ENCODE measurements around the gene JAZF1.

JAZF1 gene

GRCh38 chr7:27875061-27875460 is 305.5 kb downstream of the JAZF1 start:
- Histone ChIP-seq H3K9me3 (no peaks in the 10 kb centered on the region), H3K36me3 (no peaks in the 10 kb centered on the region), H3K27ac (peak overlapping the region in 1 of 2 donors; percentile 53), H3K4me3 (no peak overlapping the region), H3K4me1 (peaks cover 0 to 43% (median 35%) of the 10 kb centered on the region in 4 donors), H3K27me3 (no peaks in the 10 kb centered on the region)
- DNase-seq: no peak
- intact Hi-C loops (cut with DNase I; ENCODE audit: low total_unique reads): no loop called here
- TF ChIP-seq CTCF (IDR thresholded peaks at IDR 0.05): no peak

GRCh38 chr7:27873981-27874957 is 306.3 kb downstream of the JAZF1 start:
- Histone ChIP-seq H3K4me1 (peaks cover 0 to 41% (median 35%) of the 10 kb centered on the region in 4 donors), H3K36me3 (no peaks in the 10 kb centered on the region), H3K27me3 (no peaks in the 10 kb centered on the region), H3K27ac (peak overlapping the region; percentile 51 to 53), H3K4me3 (no peak overlapping the region), H3K9me3 (no peaks in the 10 kb centered on the region)
- intact Hi-C loops (cut with DNase I; ENCODE audit: low total_unique reads): no loop called here
- peak; percentile 61 to 87 for DNase-seq
- TF ChIP-seq CTCF (IDR thresholded peaks at IDR 0.05): no peak

- Histone ChIP-seq H3K4me1 (peaks cover 0 to 41% (median 35%) of the 10 kb centered on the region in 4 donors), H3K27me3 (no peaks in the 10 kb centered on the region), H3K9me3 (no peaks in the 10 kb centered on the region), H3K36me3 (no peaks in the 10 kb centered on the region), H3K27ac (no peak overlapping the region), H3K4me3 (no peak overlapping the region)
- intact Hi-C loops (cut with DNase I; ENCODE audit: low total_unique reads): no loop called here
- TF ChIP-seq CTCF (IDR thresholded peaks at IDR 0.05): no peak
- DNase-seq: no peak
Measured at GRCh38 chr7:27872356-27873275, 308.0 kb downstream of the JAZF1 start.

GRCh38 chr7:27871866-27872265 is 308.7 kb downstream of the JAZF1 start:
- intact Hi-C loops (cut with DNase I; ENCODE audit: low total_unique reads): no loop called here
- Histone ChIP-seq H3K27ac (no peak overlapping the region), H3K4me3 (no peak overlapping the region), H3K27me3 (no peaks in the 10 kb centered on the region), H3K9me3 (no peaks in the 10 kb centered on the region), H3K36me3 (no peaks in the 10 kb centered on the region), H3K4me1 (peaks cover 0 to 41% (median 35%) of the 10 kb centered on the region in 4 donors)
- no peak for DNase-seq
- no peak for TF ChIP-seq CTCF (IDR thresholded peaks at IDR 0.05)

- intact Hi-C loops (cut with DNase I; ENCODE audit: low total_unique reads): no loop called here
- H3K9me3 ChIP-seq: no peaks in the 10 kb centered on the region
- H3K36me3 ChIP-seq: no peaks in the 10 kb centered on the region
- peaks cover 0 to 41% (median 35%) of the 10 kb centered on the region in 4 donors for H3K4me1 ChIP-seq
- no peak overlapping the region for H3K4me3 ChIP-seq
- no peak overlapping the region for H3K27ac ChIP-seq
- no peaks in the 10 kb centered on the region for H3K27me3 ChIP-seq
- no peak for DNase-seq
- TF ChIP-seq CTCF (IDR thresholded peaks at IDR 0.05): no peak
Measured at GRCh38 chr7:27871086-27871485, 309.5 kb downstream of the JAZF1 start.

All from tibial artery (tissue), 4 donors.